Testis (tissue), 2 donors: ENCODE results near the gene ALG10B.
"Not testable (repeated sequence)": the region's sequence is repeated elsewhere in the genome, so short reads cannot be mapped to it uniquely, and the experiment has no call there.

Experiments used
- POLR2A ChIP-seq: fragments of 450-650 bp; IDR thresholded peaks from one replicate; pipeline ENCODE4 v1.6.1; 2017; ENCODE audit warnings: antibody characterized with exemption, mild to moderate bottlenecking, moderate library complexity
- TF ChIP-seq, protein P1 (sequence below), 3 experiments: fragments of 450-650 bp in 2 of 3; fragments of 200-600 bp in 1 of 3; sonication (generic) in 1 of 3; IDR thresholded peaks; one replicate each; pipeline ENCODE4 v1.5.1; 2016 to 2019; ENCODE audit warnings: antibody characterized with exemption in 3 of 3, mild to moderate bottlenecking in 2 of 3, moderate library complexity in 1 of 3

DNA sequence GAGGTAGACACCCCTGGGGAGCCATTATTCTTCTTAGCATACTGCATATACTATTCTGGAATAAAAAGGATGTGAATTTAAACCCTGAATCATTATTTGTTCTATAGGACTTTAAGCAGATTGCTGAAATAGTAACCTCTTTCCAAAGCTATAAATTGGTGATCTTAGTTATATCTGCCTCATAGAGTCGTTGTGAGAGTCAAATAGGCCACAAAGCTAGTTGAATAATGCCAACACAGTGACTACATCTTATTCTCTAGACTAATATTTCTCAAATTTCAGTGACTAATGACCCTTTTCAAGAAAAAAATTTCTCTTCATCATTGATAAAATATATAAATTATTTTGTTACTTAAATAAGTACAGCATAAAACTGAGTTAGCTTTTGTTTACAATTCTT is 13.6 kb upstream of the ALG10B start:
- not testable (repeated sequence) for TF ChIP-seq POLR2A
- TF ChIP-seq, protein P1, sequence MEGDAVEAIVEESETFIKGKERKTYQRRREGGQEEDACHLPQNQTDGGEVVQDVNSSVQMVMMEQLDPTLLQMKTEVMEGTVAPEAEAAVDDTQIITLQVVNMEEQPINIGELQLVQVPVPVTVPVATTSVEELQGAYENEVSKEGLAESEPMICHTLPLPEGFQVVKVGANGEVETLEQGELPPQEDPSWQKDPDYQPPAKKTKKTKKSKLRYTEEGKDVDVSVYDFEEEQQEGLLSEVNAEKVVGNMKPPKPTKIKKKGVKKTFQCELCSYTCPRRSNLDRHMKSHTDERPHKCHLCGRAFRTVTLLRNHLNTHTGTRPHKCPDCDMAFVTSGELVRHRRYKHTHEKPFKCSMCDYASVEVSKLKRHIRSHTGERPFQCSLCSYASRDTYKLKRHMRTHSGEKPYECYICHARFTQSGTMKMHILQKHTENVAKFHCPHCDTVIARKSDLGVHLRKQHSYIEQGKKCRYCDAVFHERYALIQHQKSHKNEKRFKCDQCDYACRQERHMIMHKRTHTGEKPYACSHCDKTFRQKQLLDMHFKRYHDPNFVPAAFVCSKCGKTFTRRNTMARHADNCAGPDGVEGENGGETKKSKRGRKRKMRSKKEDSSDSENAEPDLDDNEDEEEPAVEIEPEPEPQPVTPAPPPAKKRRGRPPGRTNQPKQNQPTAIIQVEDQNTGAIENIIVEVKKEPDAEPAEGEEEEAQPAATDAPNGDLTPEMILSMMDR (IDR thresholded peaks at IDR 0.05): not testable (repeated sequence)
